Astrocyte (in vitro differentiated cells and primary cell): ENCODE results near the gene SPAG9.

Source experiments
- CTCF ChIP-seq: IDR thresholded peaks from 2 replicates; pipeline ENCODE4 v1.5.1; 2011; ENCODE audit warnings: low read depth, mild to moderate bottlenecking, inconsistent platforms, low read length, moderate library complexity; ENCODE audit not compliant: insufficient read depth
- EZH2 ChIP-seq: IDR thresholded peaks from 2 replicates; pipeline ENCODE4 v1.6.1; 2012; ENCODE audit warnings: mild to moderate bottlenecking, low read length, inconsistent platforms; ENCODE audit not compliant: insufficient read depth

- TF ChIP-seq CTCF (no peak), EZH2 (no peak)
Observed at GRCh38 chr17:51115179-51115578, 5.5 kb downstream of the SPAG9 start.
